ENCODE results near the gene ADAM22.
A peak's percentile ranks its signal among the peaks of the same experiment; 100 is the strongest.

The ADAM22 gene

GRCh38 chr7:88217675-88218428 lies 283.8 kb downstream of the ADAM22 start:
- peak; percentile 23 for DNase-seq (ENCODE audit: low spot score)

- DNase-seq (ENCODE audit: low spot score), result no peak
Measured at GRCh38 chr7:88218429-88218745, 284.3 kb downstream of the ADAM22 start.

GRCh38 chr7:88218836-88219605 lies 285.0 kb downstream of the ADAM22 start:
- DNase-seq (ENCODE audit: low spot score), result peak; percentile 45

- DNase-seq (ENCODE audit: low spot score), result peak; percentile 86
Measured at GRCh38 chr7:88219781-88220747, 286.0 kb downstream of the ADAM22 start, which contains the start of gene SRI. Gene SRI, minus strand, starts transcription at chr7:88220038. Its CDS starts 12 bp downstream, at chr7:88220026.

- DNase-seq (ENCODE audit: low spot score), result no peak
Measured at GRCh38 chr7:88223265-88223664, 289.2 kb downstream of the ADAM22 start.

- no peak for DNase-seq (ENCODE audit: low spot score)
Measured at GRCh38 chr7:88224601-88225275, 290.7 kb downstream of the ADAM22 start.

- no peak for DNase-seq (ENCODE audit: low spot score)
Measured at GRCh38 chr7:88226201-88226600, 292.1 kb downstream of the ADAM22 start.

GRCh38 chr7:88226886-88227516 lies 292.9 kb downstream of the ADAM22 start:
- no peak for DNase-seq (ENCODE audit: low spot score)

GRCh38 chr7:88229302-88229995 lies 295.4 kb downstream of the ADAM22 start:
- DNase-seq (ENCODE audit: low spot score), result no peak

- no peak for DNase-seq (ENCODE audit: low spot score)
Measured at GRCh38 chr7:88230646-88231045, 296.6 kb downstream of the ADAM22 start.

GRCh38 chr7:88233828-88234227 lies 299.8 kb downstream of the ADAM22 start:
- DNase-seq (ENCODE audit: low spot score), result no peak

GRCh38 chr7:88239852-88240251 lies 305.8 kb downstream of the ADAM22 start:
- DNase-seq (ENCODE audit: low spot score), result no peak

- peak; percentile 75 for DNase-seq (ENCODE audit: low spot score)
Measured at GRCh38 chr7:88243345-88243909, 309.4 kb downstream of the ADAM22 start.

- peak; percentile 13 for DNase-seq (ENCODE audit: low spot score)
Measured at GRCh38 chr7:88244258-88244657, 310.2 kb downstream of the ADAM22 start.
